NCI-H1048 (cell line): Measurements from ENCODE around the gene PCDHGA6.
"Not testable (repeated sequence)": the region's sequence is repeated elsewhere in the genome, so short reads cannot be mapped to it uniquely, and the experiment has no call there.

Source experiments
- DNase-seq: peaks from one replicate; lab custom pipeline; 2025; lab: John Stamatoyannopoulos, UW

Gene PCDHGA6

DNA sequence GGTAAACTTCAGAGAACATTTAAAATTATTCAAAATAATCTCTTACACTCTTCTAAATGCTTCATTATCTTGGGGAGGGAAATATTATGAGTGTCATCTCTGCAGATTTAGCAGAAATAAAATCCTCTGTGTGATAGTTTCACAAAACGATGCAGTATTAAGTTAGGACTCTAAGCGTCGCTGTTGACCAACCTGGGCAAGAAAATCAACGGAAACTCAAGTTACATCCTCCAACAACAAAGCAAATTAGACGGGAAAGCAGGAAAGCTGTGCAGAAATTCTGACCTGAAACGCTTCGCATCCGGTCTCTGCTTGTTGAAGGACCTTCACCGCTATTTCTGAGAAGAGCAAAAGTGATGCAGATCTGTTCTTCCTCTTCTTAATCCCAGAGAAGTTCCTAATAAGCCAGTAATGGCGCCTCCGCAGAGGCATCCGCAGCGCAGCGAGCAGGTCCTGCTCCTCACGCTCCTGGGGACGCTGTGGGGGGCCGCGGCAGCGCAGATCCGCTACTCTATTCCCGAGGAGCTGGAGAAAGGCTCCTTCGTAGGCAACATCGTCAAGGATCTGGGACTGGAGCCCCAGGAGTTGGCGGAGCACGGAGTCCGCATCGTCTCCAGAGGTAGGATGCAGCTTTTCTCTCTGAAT is at the start of gene PCDHGA6:
TSS of gene PCDHGA6 (plus strand) at position 219 of the 645 bp plus-strand sequence. CDS start at position 412, 193 bp downstream.
- DNase-seq = no peak

DNA sequence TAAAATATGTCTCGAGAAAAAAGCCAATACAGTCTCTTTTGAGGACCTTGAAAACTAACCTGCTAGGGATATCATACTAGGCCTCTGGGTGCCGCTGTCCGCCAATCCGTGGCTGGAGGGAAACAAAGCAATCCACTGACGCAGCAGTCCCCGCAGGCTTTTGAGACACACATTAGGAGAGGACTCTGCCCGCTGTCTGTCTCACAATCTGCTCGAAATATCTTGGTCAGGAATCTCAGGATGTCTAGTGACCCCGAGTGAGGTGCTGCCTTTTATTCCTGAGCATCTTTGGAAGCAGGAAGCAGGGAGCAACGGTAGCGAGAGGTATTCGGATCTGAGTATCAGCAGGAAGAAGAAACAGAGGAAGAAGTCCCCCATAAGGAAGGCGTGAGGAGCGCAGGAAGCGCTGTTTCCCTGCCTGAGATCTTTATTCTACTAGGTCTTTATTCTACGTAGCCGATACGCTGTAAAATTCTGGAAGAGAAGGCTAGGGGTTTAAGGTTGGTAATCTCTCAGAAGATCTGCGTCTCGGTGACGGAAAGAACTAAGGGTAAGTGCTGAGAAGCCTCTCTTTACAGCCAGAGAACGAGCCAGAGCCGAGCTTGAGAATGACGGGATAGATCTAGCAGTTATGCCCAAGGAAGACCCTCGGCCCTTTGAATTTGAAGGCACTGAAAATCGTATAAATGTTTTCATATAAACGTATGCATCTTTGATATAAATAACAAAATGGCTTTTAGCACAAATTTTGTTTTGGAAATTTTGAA is 47.4 kb upstream of the PCDHGA6 start:
- DNase-seq = no peak

DNA sequence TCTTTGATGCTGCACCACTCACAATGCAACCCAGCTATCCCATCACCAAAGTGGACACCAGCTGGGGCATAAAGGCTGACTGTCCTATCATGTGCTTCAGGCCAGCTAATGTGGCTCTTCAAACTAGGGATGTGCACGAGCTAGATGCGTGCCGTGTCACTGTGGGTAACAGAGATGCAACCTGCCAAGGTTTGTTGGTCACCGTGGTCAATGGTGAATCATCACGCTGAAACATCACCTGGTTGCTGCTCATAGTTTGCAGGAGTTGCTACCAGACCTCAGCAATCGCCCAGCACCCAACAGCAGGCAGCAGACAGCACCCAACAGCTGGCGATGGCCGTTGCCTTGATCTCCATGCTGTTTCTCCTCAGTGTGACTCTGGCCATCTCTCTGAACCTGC is 45.5 kb upstream of the PCDHGA6 start:
- no peak for DNase-seq

DNA sequence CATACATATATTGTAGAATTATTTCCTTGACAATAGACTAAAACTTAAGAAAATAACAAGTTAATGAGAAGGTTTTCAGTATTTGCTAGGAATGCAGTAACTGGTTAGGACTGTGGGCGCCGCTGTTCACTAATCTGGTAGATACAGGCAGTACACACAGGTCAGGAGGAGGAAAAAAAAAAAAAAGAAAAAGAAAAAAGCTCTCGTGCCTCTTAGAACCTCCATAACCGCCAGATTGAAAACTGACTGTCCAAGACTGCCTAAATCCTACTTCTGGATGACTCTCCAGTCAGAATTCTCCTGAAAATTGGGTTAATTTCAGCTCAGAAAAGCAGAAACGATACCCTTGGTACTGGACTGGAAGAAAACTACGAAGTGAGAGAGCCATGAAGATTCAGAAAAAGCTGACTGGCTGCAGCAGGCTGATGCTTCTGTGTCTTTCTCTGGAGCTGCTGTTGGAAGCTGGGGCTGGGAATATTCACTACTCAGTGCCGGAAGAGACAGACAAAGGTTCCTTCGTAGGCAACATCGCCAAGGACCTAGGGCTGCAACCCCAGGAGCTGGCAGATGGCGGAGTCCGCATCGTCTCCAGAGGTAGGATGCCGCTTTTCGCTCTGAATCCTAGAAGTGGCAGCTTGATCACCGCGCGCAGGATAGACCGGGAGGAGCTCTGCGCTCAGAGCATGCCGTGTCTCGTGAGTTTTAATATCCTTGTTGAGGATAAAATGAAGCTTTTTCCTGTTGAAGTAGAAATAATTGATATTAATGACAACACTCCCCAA is 43.2 kb upstream of the PCDHGA6 start, which contains the start of gene PCDHGA1:
TSS of gene PCDHGA1 (plus strand) at position 216 of the 782 bp plus-strand sequence.
- no peak for DNase-seq

DNA sequence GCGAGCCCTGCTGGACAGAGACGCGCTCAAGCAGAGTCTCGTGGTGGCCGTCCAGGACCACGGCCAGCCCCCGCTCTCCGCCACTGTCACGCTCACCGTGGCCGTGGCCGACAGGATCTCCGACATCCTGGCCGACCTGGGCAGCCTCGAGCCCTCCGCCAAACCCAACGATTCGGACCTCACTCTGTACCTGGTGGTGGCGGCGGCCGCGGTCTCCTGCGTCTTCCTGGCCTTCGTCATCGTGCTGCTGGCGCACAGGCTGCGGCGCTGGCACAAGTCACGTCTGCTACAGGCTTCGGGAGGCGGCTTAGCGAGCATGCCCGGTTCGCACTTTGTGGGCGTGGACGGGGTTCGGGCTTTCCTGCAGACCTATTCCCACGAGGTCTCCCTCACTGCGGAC is 41.1 kb upstream of the PCDHGA6 start:
- not testable (repeated sequence) for DNase-seq

DNA sequence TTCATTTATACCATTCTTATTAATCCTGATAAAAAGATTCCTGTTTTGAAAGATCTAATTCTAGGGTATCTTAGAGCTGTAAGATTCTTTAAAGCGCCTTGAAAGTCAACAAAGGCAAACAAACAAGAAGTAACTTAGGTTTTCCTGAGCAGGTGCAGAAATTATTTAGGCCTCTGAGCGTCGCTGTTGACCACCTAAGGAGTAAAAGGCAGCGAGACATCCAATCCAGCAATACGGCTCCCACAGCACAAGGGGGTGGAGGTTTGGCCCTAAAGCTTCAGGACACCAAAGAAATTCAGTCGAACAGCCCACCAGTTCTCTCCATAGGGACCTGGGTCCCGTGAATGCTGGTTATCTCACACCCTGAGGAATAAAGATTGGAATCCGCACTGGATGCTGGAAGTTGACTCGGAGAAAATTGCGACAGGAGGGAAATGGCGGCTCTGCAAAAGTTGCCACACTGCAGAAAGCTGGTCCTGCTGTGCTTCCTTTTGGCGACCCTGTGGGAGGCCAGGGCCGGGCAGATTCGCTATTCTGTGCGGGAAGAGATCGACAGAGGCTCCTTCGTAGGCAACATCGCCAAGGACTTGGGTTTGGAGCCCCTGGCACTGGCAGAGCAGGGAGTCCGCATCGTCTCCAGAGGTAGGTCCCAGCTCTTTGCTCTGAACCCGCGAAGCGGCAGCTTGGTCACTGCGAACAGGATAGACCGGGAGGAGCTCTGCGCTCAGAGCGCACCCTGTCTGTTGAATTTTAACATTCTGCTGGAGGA is 35.0 kb upstream of the PCDHGA6 start, which contains the start of gene PCDHGA2:
TSS of gene PCDHGA2 (plus strand) at position 223 of the 769 bp plus-strand sequence.
- no peak for DNase-seq

DNA sequence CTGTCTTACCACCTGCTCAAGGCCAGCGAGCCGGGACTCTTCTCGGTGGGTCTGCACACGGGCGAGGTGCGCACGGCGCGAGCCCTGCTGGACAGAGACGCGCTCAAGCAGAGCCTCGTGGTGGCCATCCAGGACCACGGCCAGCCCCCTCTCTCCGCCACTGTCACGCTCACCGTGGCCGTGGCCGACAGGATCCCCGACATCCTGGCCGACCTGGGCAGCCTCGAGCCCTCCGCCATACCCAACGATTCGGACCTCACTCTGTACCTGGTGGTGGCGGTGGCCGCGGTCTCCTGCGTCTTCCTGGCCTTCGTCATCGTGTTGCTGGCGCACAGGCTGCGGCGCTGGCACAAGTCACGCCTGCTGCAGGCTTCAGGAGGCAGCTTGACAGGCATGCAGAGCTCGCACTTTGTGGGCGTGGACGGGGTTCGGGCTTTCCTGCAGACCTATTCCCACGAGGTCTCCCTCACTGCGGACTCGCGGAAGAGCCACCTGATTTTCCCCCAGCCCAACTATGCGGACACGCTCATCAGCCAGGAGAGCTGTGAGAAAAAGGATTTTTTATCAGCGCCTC is 32.8 kb upstream of the PCDHGA6 start:
- not testable (repeated sequence) for DNase-seq

DNA sequence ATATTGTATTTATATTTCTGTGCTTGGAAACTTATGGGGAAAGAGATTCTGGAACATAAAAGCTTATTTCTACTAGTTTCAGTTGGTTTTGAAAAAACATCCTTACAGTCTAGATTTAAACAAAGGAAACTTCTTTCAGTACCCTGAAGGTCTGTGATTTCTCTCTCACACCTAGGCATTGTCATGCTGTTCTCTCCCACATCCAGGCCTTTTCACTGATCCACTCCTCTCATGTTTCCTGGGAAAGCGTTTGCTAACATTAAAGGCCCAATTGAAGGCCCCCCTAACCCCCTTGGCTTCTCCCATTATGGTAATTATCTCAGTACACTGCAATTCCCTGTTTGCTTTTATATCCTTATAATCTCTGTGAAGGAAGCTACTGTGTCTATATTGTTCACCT is 30.9 kb upstream of the PCDHGA6 start:
- no peak for DNase-seq

DNA sequence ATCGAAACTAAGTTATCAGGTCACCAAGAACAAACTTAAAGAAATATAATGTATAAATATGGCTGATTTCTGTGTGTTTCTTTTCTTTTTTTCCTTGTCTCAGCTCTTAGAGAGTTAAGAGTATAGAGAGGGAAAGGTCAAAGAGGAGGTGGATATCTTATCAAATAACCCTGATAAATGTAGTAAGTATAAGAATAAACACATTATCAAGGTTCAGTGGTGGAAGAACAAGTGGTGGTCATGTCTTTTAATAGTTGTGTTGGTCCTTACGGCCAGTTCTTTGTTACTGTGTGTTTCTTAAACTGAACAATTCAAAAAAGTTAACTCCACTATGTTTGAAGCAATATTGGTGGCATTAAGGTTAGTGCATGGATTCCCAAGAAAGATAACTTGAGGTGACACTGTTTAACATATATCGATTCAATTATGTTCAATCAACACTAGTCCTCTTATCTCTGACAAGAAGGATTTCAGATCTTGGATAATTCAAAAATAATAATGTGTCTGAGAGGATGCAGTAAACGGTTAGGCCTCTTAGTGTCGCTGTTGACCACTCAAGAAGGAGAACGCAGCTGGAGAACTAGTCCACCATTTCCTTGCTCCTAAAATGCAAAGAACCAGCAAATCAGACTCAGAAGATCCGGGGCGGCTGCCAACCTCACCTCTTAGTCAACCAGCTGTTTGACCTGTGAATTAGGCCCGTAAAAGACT is 30.3 kb upstream of the PCDHGA6 start, which contains the start of gene PCDHGA3:
TSS of gene PCDHGA3 (plus strand) at position 588 of the 711 bp plus-strand sequence. CDS start 205 bp downstream, outside the sequence.
- no peak for DNase-seq

DNA sequence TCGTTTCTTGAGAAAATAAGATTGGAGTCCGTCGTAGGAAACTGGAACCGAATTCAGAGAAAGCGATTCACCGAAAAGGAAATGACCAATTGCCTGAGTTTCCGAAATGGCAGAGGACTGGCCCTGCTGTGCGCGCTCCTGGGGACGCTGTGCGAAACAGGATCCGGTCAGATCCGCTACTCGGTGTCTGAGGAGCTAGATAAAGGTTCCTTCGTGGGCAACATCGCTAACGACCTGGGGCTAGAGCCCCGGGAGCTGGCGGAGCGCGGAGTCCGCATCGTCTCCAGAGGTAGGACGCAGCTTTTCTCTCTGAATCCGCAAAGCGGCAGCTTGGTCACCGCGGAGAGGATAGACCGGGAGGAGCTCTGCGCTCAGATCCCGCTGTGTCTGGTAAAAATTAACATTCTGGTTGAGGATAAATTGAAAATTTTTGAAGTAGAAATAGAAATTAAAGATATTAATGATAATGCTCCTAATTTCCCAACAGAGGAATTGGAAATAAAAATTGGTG is 29.7 kb upstream of the PCDHGA6 start:
- no peak for DNase-seq

DNA sequence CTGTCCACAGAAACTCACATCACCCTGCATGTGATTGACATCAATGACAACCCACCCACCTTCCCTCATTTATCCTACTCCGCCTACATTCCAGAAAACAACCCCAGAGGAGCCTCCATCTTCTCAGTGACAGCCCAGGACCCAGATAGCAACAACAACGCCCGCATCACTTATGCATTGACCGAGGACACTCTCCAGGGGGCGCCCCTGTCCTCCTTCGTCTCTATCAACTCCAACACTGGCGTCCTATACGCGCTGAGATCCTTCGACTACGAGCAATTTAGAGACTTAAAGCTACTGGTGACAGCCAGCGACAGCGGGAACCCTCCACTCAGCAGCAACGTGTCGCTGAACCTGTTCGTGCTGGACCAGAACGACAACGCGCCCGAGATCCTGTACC is 28.4 kb upstream of the PCDHGA6 start:
- DNase-seq = no peak

DNA sequence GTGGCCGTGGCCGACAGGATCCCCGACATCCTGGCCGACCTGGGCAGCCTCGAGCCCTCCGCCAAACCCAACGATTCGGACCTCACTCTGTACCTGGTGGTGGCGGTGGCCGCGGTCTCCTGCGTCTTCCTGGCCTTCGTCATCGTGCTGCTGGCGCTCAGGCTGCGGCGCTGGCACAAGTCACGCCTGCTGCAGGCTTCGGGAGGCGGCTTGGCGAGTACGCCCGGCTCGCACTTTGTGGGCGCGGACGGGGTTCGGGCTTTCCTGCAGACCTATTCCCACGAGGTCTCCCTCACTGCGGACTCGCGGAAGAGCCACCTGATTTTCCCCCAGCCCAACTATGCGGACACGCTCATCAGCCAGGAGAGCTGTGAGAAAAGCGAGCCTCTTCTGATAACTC is 27.7 kb upstream of the PCDHGA6 start:
- DNase-seq = not testable (repeated sequence)

DNA sequence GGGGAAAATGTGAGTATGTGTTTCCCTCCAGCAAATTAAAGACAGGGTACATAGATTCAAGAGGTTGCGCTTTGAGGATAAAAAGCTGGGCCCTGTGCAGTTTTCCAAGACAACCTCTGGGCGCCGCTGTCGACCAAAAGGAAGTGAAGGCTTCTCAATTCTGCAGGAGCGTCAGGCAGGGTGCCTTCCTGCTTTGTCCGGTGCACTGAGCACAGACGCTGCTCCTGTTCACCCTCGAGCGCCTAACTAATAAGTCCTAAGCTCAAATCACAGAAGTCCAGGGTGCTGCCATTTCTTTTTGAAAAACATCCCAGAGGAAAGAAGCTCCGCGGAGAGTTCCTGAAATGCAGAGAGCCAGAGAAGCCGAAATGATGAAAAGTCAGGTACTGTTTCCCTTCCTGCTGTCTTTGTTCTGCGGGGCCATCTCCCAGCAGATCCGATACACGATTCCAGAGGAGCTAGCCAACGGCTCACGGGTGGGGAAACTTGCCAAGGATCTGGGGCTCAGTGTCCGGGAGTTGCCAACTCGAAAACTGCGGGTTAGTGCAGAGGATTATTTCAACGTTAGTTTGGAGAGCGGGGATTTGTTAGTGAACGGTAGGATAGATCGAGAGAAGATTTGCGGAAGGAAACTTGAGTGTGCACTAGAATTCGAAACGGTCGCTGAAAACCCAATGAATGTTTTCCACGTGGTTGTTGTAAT is 23.6 kb upstream of the PCDHGA6 start, which contains the start of gene PCDHGB1:
TSS of gene PCDHGB1 (plus strand) at position 183 of the 703 bp plus-strand sequence. CDS start at position 345, 162 bp downstream.
- no peak for DNase-seq

DNA sequence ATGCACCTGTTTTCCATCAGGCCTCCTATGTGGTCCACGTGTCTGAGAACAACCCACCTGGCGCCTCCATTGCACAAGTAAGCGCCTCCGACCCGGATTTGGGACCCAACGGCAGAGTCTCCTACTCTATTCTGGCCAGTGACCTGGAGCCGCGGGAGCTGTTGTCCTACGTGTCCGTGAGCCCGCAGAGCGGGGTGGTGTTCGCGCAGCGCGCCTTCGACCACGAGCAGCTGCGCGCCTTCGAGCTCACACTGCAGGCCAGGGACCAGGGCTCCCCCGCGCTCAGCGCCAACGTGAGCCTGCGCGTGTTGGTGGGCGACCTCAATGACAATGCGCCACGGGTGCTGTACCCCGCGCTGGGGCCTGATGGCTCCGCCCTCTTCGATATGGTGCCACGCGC is 22.1 kb upstream of the PCDHGA6 start:
- no peak for DNase-seq

DNA sequence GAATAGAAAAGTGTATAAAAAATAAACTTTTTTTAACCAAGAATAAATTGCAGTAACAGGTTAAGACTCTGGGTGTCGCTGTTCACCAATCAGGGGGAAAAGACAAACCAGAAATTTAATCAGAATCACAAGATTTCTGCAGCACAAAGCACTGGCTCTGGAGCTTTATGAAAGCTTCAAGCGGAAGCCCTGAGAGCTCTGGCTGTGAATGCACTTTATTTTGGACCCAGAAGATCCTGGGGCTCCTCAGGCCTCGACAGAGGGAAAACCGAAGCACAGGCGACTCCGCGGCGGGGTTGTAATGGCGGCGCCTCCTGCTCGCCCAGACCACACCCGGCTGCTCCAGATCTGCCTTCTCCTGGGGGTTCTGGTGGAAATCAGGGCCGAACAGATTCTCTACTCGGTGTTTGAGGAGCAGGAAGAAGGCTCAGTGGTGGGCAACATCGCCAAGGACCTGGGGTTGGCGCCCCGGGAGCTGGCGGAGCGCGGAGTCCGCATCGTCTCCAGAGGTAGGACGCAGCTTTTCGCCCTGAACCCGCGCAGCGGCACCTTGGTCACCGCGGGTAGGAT is 18.7 kb upstream of the PCDHGA6 start, which contains the start of gene PCDHGA4:
TSS of gene PCDHGA4 (plus strand) at position 122 of the 570 bp plus-strand sequence. CDS start at position 209, 87 bp downstream.
- DNase-seq = no peak

DNA sequence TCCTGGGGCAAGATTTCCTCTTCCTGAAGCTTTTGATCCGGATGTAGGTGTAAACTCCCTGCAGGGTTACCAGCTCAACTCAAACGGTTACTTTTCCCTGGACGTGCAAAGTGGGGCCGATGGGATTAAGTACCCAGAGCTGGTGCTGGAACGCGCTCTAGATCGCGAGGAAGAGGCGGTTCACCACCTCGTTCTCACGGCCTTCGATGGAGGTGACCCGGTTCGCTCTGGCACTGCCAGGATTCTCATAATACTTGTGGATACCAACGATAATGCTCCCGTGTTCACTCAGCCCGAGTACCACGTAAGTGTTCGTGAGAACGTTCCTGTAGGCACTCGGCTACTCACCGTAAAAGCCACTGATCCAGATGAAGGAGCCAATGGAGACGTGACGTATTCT is 18.1 kb upstream of the PCDHGA6 start:
- DNase-seq = no peak

DNA sequence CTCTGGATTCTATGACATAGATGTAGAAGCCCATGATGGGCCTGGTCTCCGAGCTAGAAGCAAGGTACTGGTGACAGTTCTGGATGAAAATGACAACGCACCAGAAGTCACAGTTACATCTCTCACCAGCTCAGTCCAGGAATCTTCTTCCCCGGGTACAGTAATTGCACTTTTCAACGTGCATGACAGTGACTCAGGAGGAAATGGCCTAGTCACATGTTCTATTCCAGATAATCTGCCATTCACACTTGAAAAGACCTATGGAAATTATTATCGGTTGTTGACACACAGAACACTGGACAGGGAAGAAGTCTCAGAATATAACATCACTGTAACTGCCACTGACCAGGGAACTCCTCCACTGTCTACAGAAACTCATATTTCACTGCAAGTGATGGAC is 17.6 kb upstream of the PCDHGA6 start:
- no peak for DNase-seq

DNA sequence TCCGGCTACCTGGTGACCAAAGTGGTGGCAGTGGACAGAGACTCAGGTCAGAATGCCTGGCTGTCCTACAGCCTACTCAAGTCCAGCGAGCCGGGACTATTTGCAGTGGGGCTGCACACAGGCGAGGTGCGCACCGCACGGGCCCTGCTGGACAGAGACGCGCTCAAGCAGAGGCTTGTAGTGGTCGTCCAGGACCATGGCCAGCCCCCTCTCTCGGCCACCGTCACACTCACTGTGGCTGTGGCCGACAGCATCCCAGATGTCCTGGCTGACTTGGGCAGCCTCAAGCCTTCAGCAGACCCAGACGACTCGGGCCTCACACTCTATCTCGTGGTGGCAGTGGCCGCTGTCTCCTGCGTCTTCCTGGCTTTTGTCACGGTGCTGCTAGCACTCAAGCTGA is 16.7 kb upstream of the PCDHGA6 start:
- no peak for DNase-seq

DNA sequence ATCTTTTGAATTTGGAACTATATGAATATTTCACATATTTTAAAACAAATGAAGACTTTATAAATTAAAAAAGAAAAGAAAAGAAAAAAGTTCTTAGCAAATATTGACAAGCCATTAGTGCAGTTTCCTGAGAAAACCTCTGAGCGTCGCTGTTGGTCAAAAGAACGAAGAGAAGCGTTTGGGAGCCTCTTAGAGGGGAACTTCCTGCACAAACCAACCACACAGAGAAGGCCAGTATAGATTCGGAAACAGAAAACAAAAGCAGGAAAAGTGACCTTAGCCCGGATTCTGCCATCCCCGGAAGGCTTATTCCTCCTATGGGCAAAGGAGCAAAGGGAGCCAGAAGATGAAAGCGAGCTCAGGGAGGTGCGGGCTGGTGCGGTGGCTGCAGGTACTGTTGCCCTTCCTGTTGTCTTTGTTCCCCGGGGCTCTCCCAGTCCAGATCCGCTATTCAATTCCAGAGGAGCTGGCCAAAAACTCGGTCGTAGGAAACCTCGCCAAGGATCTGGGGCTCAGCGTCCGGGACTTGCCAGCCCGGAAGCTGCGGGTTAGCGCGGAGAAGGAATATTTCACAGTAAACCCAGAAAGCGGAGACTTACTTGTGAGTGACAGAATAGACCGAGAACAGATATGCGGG is 13.8 kb upstream of the PCDHGA6 start, which contains the start of gene PCDHGB2:
TSS of gene PCDHGB2 (plus strand) at position 205 of the 637 bp plus-strand sequence. CDS start at position 347, 142 bp downstream.
- DNase-seq = no peak
